Type B pancreatic cell (in vitro differentiated cells): ENCODE measurements around the gene CDK9. TPM values are rescaled to one million over a fixed set of nuclear protein-coding genes. Genes with fewer than 3 reads are reported as not detected.

Source experiments
- DNase-seq: peaks from one replicate; pipeline ENCODE4 v3.0.0; 2021; ENCODE audit warnings: mixed read lengths; ENCODE audit not compliant: unreplicated experiment; ENCODE audit errors: extremely low spot score
- H3K27ac Mint-ChIP-seq: 2 replicates; pipeline ENCODE4 v1.8.0; 2021; ENCODE audit warnings: mild to moderate bottlenecking, mixed read lengths
- H3K27me3 Mint-ChIP-seq: 2 replicates; pipeline ENCODE4 v1.8.0; 2021; ENCODE audit warnings: mixed read lengths
- H3K36me3 Mint-ChIP-seq: 2 replicates; pipeline ENCODE4 v1.8.0; 2021; ENCODE audit warnings: mixed read lengths
- H3K4me1 Mint-ChIP-seq: one replicate; pipeline ENCODE4 v1.8.0; 2021; ENCODE audit warnings: mixed read lengths; ENCODE audit not compliant: unreplicated experiment
- H3K4me3 Mint-ChIP-seq: 2 replicates; pipeline ENCODE4 v1.8.0; 2021; ENCODE audit warnings: mild to moderate bottlenecking, mixed read lengths
- H3K9me3 Mint-ChIP-seq: 2 replicates; pipeline ENCODE4 v1.8.0; 2021; ENCODE audit warnings: mixed read lengths
- CTCF ChIP-seq: fragments of 200-600 bp; sonication (generic); conservative IDR thresholded peaks from 2 replicates; pipeline ENCODE4 v1.5.0; 2021; ENCODE audit warnings: antibody characterized with exemption, mild to moderate bottlenecking
- total RNA-seq: library from RNA; stranded (reverse); gene quantifications from 2 replicates; pipeline ENCODE4 v1.2.1, GENCODE V29; 2021; ENCODE audit warnings: low replicate concordance

The CDK9 gene
- total RNA-seq, 1 donor from 2014 or later: 77.3 TPM

GRCh38 chr9:127810378-127811187 is 24.7 kb downstream of the CDK9 start:
- Mint-ChIP-seq H3K27ac (no peak overlapping the region), H3K4me3 (no peak overlapping the region), H3K27me3 (no peaks in the 10 kb centered on the region), H3K36me3 (peaks cover 4% of the 10 kb centered on the region), H3K4me1 (peaks cover 12% of the 10 kb centered on the region), H3K9me3 (no peaks in the 10 kb centered on the region)
- DNase-seq: no peak
- TF ChIP-seq CTCF: no peak

- no peaks in the 10 kb centered on the region for H3K9me3 Mint-ChIP-seq
- DNase-seq: no peak
- no peaks in the 10 kb centered on the region for H3K36me3 Mint-ChIP-seq
- no peak for TF ChIP-seq CTCF
- no peak overlapping the region for H3K27ac Mint-ChIP-seq
- no peak overlapping the region for H3K4me3 Mint-ChIP-seq
- peaks cover 8% of the 10 kb centered on the region for H3K4me1 Mint-ChIP-seq
- H3K27me3 Mint-ChIP-seq: no peaks in the 10 kb centered on the region
These were observed 26.2 kb downstream of the CDK9 start for GRCh38 chr9:127812011-127812410.

- no peak for DNase-seq
- peaks cover 15% of the 10 kb centered on the region for H3K4me1 Mint-ChIP-seq
- H3K9me3 Mint-ChIP-seq: no peaks in the 10 kb centered on the region
- no peak overlapping the region for H3K4me3 Mint-ChIP-seq
- H3K27me3 Mint-ChIP-seq: no peaks in the 10 kb centered on the region
- no peak for TF ChIP-seq CTCF
- H3K36me3 Mint-ChIP-seq: no peaks in the 10 kb centered on the region
- no peak overlapping the region for H3K27ac Mint-ChIP-seq
These were observed 27.3 kb downstream of the CDK9 start for GRCh38 chr9:127812936-127813675.

- Mint-ChIP-seq H3K4me3 (no peak overlapping the region), H3K36me3 (no peaks in the 10 kb centered on the region), H3K9me3 (no peaks in the 10 kb centered on the region), H3K27ac (no peak overlapping the region), H3K4me1 (peaks cover 15% of the 10 kb centered on the region), H3K27me3 (no peaks in the 10 kb centered on the region)
- no peak for TF ChIP-seq CTCF
- DNase-seq: no peak
These were observed 27.9 kb downstream of the CDK9 start for GRCh38 chr9:127813686-127814226.

GRCh38 chr9:127814619-127815511 is 29.0 kb downstream of the CDK9 start:
- Mint-ChIP-seq H3K4me3 (no peak overlapping the region), H3K4me1 (peaks cover 11% of the 10 kb centered on the region), H3K9me3 (no peaks in the 10 kb centered on the region), H3K27me3 (no peaks in the 10 kb centered on the region), H3K36me3 (no peaks in the 10 kb centered on the region), H3K27ac (no peak overlapping the region)
- no peak for DNase-seq
- TF ChIP-seq CTCF: no peak
